Liver (tissue), 9 donors: Measurements from ENCODE around the gene PLCXD3. TPM values are rescaled to one million over a fixed set of nuclear protein-coding genes. Genes with fewer than 3 reads are reported as not detected.
A peak's percentile ranks its signal among the peaks of the same experiment; 100 is the strongest.

ENCODE experiments used
- DNase-seq: peaks from one replicate; pipeline ENCODE4 v3.0.0-alpha.2; 2017; ENCODE audit warnings: low spot score
- H3K27ac ChIP-seq, 2 donors: one replicate each; pipeline ENCODE4 v1.7.0; 2013; ENCODE audit warnings: inconsistent platforms in 2 of 2, low read length in 2 of 2, control low read depth in 1 of 2, low read depth in 1 of 2, mild to moderate bottlenecking in 1 of 2
- H3K27me3 ChIP-seq, 4 donors: one replicate each; pipeline versions ENCODE4 v1.6.1 to v1.7.0; 2013; ENCODE audit warnings: low read length in 3 of 4, inconsistent platforms in 1 of 4, mild to moderate bottlenecking in 1 of 4, moderate library complexity in 1 of 4; ENCODE audit not compliant: control insufficient read depth in 4 of 4, insufficient read depth in 4 of 4
- H3K36me3 ChIP-seq, 4 donors: one replicate each; pipeline versions ENCODE4 v1.6.1 to v1.7.0; 2013; ENCODE audit warnings: low read length in 3 of 4, mild to moderate bottlenecking in 3 of 4, low read depth in 1 of 4, moderate library complexity in 1 of 4; ENCODE audit not compliant: control insufficient read depth in 4 of 4, insufficient read depth in 3 of 4
- H3K4me1 ChIP-seq, 4 donors: one replicate each; pipeline versions ENCODE4 v1.6.1 to v1.7.0; 2013; ENCODE audit warnings: low read length in 3 of 4, mild to moderate bottlenecking in 3 of 4, moderate library complexity in 1 of 4; ENCODE audit not compliant: control insufficient read depth in 4 of 4, insufficient read depth in 4 of 4
- H3K4me3 ChIP-seq, 3 donors: one replicate each; pipeline versions ENCODE4 v1.6.1 to v1.7.0; 2013; ENCODE audit warnings: low read length in 3 of 3, control low read depth in 1 of 3, low read depth in 1 of 3, mild to moderate bottlenecking in 1 of 3
- H3K9ac ChIP-seq, 2 donors: one replicate each; pipeline ENCODE4 v1.7.0; 2013; ENCODE audit warnings: low read length in 2 of 2, mild to moderate bottlenecking in 2 of 2, moderate library complexity in 2 of 2, control low read depth in 1 of 2, low read depth in 1 of 2
- H3K9me3 ChIP-seq, 4 donors: one replicate each; pipeline versions ENCODE4 v1.6.1 to v1.7.0; 2013; ENCODE audit warnings: low read length in 3 of 4; ENCODE audit not compliant: control insufficient read depth in 4 of 4
- ATF3 ChIP-seq: IDR thresholded peaks from 2 replicates; pipeline ENCODE4 v1.6.1; 2016; ENCODE audit warnings: antibody characterized with exemption
- CTCF ChIP-seq: fragments of 150-350 bp; IDR thresholded peaks from 2 replicates; pipeline ENCODE4 v1.5.1; 2017; ENCODE audit warnings: improper control_type of control experiment, low read depth, low read length; ENCODE audit not compliant: missing input control
- EGR1 ChIP-seq, 2 donors: IDR thresholded peaks; 2 replicates each; pipeline ENCODE4 v1.6.1; 2016 to 2018; ENCODE audit warnings: antibody characterized with exemption in 2 of 2, low read depth in 2 of 2
- GABPA ChIP-seq, 2 donors: IDR thresholded peaks in 1 of 2; conservative IDR thresholded peaks in 1 of 2; 2 replicates each; pipeline ENCODE4 v1.6.1; 2016; ENCODE audit warnings: antibody characterized with exemption in 2 of 2, mild to moderate bottlenecking in 1 of 2, moderate library complexity in 1 of 2
- HNF4A ChIP-seq, 2 donors: conservative IDR thresholded peaks; 2 replicates each; pipeline ENCODE4 v1.6.1; 2016; ENCODE audit warnings: antibody characterized with exemption in 2 of 2, mild to moderate bottlenecking in 2 of 2
- HNF4G ChIP-seq: IDR thresholded peaks from 2 replicates; pipeline ENCODE4 v1.6.1; 2016; ENCODE audit warnings: antibody characterized with exemption
- JUND ChIP-seq, 2 donors: IDR thresholded peaks; 2 replicates each; pipeline ENCODE4 v1.6.1; 2016; ENCODE audit warnings: antibody characterized with exemption in 2 of 2
- MAX ChIP-seq: IDR thresholded peaks from 2 replicates; pipeline ENCODE4 v1.6.1; 2016; ENCODE audit warnings: antibody characterized with exemption
- NR2F2 ChIP-seq: IDR thresholded peaks from 2 replicates; pipeline ENCODE4 v1.6.1; 2016; ENCODE audit warnings: antibody characterized with exemption
- RAD21 ChIP-seq, 2 donors: IDR thresholded peaks; 2 replicates each; pipeline ENCODE4 v1.6.1; 2016; ENCODE audit warnings: antibody characterized with exemption in 2 of 2, mild to moderate bottlenecking in 2 of 2
- REST ChIP-seq: IDR thresholded peaks from 2 replicates; pipeline ENCODE4 v1.6.1; 2016; ENCODE audit warnings: antibody characterized with exemption, mild to moderate bottlenecking
- RXRA ChIP-seq, 2 donors: IDR thresholded peaks; 2 replicates each; pipeline ENCODE4 v1.6.1; 2017 to 2018; ENCODE audit warnings: antibody characterized with exemption in 2 of 2, mild to moderate bottlenecking in 1 of 2
- SP1 ChIP-seq: IDR thresholded peaks from 2 replicates; pipeline ENCODE4 v1.6.1; 2018; ENCODE audit warnings: antibody characterized with exemption, mild to moderate bottlenecking
- TAF1 ChIP-seq: conservative IDR thresholded peaks from 2 replicates; pipeline ENCODE4 v1.6.1; 2016; ENCODE audit warnings: antibody characterized with exemption, mild to moderate bottlenecking
- YY1 ChIP-seq: IDR thresholded peaks from 2 replicates; pipeline ENCODE4 v1.6.1; 2016; ENCODE audit warnings: antibody characterized with exemption, mild to moderate bottlenecking
- ZBTB33 ChIP-seq: IDR thresholded peaks from 2 replicates; pipeline ENCODE4 v1.6.1; 2016; ENCODE audit warnings: antibody characterized with exemption
- WGBS: extraction: QIAGEN DNeasy Blood & Tissue Kit; methylation state at CpG from one replicate; pipeline ENCODE4 v1.1.7; 2013; 5-methylcytosine and 5-hydroxymethylcytosine counted together
- polyA plus RNA-seq, 2 donors: library from polyadenylated mRNA; stranded (reverse) in 1 of 2; unstranded in 1 of 2; fragments of 200-250 nt in 1 of 2; fragments of >200 nt in 1 of 2; fragmentation: Nextera tagmentation in 1 of 2; extraction: Ambion mirVana in 1 of 2; gene quantifications; one replicate each; pipeline versions ENCODE4 v1.2.1 to v1.2.3, GENCODE V29; 2013 to 2015
- total RNA-seq, 2 donors: library from RNA; depleted of rRNA; stranded (reverse); fragments of >200 nt; gene quantifications; one replicate each; pipeline ENCODE4 v1.2.3, GENCODE V29; 2014
- donor health status: healthy.
- donor health status: healthy.
- donor health status: healthy.
- donor health status: healthy.
- donor health status: healthy.

The PLCXD3 gene
- total and polyA plus RNA-seq, 4 donors, result 0.05 to 2.4 (median 0.58) TPM

GRCh38 chr5:41408676-41409443, 101.5 kb downstream of the PLCXD3 start:
- TF ChIP-seq SP1 (peak; percentile 53), JUND (IDR thresholded peaks at IDR 0.05) (no peak), EGR1 (IDR thresholded peaks at IDR 0.05; ENCODE audit: low read depth in 2 of 2) (no peak), YY1 (no peak), HNF4G (no peak), HNF4A (conservative IDR thresholded peaks at IDR 0.05) (no peak), NR2F2 (peak; percentile 99), CTCF (no peak), RXRA (IDR thresholded peaks at IDR 0.05) (peak in 1 of 2 donors; percentile 60), ZBTB33 (no peak), REST (no peak), TAF1 (no peak), RAD21 (IDR thresholded peaks at IDR 0.05) (no peak), GABPA (IDR thresholded peaks at IDR 0.05 in 1 of 2, conservative IDR thresholded peaks at IDR 0.05 in 1 of 2) (no peak), ATF3 (no peak), MAX (no peak)
- no peaks in the 10 kb centered on the region for H3K27me3 ChIP-seq
- no peak overlapping the region for H3K4me3 ChIP-seq
- no peak for DNase-seq
- H3K4me1 ChIP-seq, result no peaks in the 10 kb centered on the region
- no peaks in the 10 kb centered on the region for H3K36me3 ChIP-seq
- WGBS, result 73% methylated on average over 6 of the region's 6 CpGs
- no peaks in the 10 kb centered on the region for H3K9me3 ChIP-seq
- H3K27ac ChIP-seq, result no peak overlapping the region
- no peak overlapping the region for H3K9ac ChIP-seq
